T-helper 1 cell (primary cell): ENCODE measurements around the gene CORO1C.

Source experiments
- DNase-seq, 5 donors: peaks; one replicate each; pipeline ENCODE4 v3.0.0-alpha.2; 2012 to 2020

Gene CORO1C

DNA sequence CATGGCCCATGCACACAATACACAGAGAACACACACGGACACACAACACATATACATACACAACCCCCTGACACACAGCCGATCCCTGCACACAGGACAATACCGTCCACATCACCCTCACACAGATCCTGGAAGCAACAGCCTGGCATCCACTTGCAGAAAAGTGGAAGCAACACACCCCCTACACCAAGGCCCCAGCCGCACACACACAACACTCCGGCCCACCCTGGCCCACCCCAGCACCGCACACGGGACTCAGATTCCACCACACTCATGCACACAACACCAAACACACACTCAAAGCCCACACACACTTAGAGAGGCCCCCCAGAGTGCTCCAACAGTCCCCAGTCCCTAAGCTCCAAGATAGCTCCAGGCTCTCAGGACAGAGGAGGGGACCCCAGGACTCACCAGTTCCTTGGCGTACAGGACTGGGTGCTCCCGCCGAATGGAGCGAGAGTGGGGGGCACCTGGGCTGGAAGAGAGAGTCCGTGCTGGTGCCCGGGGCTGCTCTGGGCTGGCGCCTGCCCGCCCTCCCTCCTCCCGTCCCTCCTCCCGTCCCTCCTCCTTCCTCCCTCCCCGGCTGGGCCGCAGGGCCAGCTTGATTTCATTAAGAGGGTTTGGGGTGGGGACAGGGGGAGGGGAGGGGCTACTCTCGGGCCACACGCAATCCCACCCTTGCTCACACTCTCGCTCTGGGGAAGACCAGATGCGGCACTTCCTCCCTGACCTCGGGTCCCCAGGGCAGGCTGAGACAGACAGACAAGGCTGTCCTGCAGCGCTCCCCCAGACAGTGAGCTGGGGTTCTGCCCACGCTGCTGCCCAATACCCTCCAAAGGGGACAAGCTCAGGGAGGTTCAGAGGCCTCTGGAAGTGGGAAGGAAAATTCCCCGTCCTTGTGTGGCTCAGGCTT, 133.5 kb downstream of the CORO1C start, which contains the start of gene TMEM119:
Gene TMEM119 (minus strand): TSS at position 526 of the 913 bp plus-strand sequence. CDS start 5,701 bp downstream, outside the sequence.
- DNase-seq = no peak

DNA sequence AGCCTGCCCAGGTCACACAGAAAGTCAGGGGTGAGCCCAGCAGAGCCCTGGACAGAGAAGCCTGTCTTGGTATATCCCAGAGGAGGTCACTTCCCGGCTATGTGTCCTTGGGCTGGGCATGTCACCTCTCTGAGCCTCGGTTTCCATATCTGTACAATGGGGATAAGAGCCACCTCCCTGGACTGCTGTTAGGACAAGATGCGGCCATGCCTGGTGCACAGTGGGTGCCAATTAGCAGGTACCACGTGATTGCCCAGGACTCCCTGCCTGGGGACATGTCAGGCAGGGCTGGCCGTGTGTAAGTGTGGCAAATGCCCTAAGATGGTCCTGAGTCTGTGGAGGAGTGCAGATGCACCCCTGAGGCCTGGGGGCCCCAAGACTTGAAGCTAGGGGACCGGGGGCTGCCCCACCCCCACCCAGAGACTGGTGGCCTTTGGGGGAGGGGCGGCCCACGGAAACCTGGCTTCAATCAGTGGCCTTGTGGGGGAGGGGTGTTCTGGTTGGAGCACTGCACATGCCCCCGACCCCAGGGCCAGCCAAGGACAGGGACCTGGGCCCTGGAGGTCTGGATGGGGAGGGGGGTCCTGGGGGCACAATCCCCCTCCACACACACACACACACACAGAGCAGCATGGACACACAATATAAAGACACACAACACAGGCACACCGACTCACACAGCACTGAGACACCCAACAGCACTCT, 134.3 kb downstream of the CORO1C start:
- DNase-seq = no peak

DNA sequence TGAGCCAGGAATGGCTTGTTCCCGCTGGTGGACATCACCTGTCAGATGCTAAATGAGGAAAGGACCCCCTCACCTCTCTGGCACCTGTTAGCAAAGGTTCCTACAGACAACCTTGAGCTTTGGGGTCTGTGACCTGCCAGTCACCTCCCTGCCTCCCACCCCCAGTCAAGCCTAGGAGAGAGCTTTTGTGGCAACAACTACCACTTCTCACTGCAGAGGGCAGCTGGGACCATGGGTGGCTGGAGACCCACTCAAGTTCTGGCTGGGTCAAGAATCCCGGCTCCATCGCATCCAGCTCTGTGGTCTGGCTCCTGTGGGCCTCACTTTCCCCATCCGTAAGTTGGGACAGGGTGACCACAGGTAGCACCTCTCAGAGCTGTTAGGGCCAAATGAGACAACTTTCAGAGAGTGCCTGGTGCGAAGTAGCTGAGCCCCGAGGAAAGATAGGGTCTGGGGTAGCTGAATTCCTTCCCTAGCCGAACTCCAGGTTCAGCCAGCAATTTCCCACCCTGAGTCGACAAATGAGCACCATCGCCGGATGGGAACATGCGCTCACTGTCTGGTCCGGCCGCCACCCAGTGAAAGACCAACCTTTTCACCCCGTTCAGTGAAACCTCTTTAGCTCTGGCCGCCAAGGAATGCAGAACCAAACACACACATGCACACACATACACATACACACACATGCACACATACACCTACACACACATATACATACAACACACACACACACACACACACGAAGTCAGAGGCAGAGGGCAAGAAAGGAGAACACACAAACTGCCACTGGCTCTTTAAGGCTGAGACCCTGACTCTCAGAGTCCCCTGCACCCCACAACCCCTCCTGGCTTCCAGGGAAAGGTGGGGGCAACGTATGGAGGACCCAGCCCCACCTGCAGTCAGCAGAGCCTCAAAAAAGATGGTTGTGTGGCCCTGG, 135.3 kb downstream of the CORO1C start:
- no peak for DNase-seq
